Measurements from ENCODE around the gene MAPK8IP3. TPM values are rescaled to one million over a fixed set of nuclear protein-coding genes. Genes with fewer than 3 reads are reported as not detected.

The MAPK8IP3 gene
- total RNA-seq, 4 donors from 2014 or later = 78.1 to 456 (median 193) TPM

DNA sequence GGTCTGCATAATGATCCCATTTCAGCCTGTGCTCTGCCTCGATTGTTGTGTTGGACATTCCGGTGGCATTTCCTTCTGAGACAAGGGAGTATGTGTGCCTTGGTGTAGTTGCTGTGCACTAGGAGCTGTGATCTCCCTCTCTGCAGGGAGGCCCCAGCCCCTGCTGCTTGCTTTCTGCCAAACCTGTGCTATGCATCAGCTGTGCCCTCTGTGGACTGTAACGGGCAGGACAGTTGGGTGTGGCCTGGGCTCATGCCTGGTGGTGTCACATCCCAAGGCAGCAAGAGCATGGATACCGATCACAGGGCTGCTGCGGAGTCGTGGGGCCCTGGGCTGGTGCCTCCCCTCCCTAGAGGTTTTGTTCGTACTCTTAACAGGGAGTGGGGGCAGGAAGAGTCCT is 31.7 kb upstream of the MAPK8IP3 start:
- Histone ChIP-seq H3K4me1 (no peaks in the 10 kb centered on the region), H3K36me3 (peaks cover 0 to 65% (median 0%) of the 10 kb centered on the region in 3 donors), H3K4me3 (no peak overlapping the region), H3K27ac (no peak overlapping the region), H3K9me3 (no peaks in the 10 kb centered on the region), H3K27me3 (no peaks in the 10 kb centered on the region)
- DNase-seq = no peak
- TF ChIP-seq, protein P1, sequence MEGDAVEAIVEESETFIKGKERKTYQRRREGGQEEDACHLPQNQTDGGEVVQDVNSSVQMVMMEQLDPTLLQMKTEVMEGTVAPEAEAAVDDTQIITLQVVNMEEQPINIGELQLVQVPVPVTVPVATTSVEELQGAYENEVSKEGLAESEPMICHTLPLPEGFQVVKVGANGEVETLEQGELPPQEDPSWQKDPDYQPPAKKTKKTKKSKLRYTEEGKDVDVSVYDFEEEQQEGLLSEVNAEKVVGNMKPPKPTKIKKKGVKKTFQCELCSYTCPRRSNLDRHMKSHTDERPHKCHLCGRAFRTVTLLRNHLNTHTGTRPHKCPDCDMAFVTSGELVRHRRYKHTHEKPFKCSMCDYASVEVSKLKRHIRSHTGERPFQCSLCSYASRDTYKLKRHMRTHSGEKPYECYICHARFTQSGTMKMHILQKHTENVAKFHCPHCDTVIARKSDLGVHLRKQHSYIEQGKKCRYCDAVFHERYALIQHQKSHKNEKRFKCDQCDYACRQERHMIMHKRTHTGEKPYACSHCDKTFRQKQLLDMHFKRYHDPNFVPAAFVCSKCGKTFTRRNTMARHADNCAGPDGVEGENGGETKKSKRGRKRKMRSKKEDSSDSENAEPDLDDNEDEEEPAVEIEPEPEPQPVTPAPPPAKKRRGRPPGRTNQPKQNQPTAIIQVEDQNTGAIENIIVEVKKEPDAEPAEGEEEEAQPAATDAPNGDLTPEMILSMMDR (IDR thresholded peaks at IDR 0.05) = no peak
- no peak for TF ChIP-seq POLR2A (IDR thresholded peaks at IDR 0.05)

DNA sequence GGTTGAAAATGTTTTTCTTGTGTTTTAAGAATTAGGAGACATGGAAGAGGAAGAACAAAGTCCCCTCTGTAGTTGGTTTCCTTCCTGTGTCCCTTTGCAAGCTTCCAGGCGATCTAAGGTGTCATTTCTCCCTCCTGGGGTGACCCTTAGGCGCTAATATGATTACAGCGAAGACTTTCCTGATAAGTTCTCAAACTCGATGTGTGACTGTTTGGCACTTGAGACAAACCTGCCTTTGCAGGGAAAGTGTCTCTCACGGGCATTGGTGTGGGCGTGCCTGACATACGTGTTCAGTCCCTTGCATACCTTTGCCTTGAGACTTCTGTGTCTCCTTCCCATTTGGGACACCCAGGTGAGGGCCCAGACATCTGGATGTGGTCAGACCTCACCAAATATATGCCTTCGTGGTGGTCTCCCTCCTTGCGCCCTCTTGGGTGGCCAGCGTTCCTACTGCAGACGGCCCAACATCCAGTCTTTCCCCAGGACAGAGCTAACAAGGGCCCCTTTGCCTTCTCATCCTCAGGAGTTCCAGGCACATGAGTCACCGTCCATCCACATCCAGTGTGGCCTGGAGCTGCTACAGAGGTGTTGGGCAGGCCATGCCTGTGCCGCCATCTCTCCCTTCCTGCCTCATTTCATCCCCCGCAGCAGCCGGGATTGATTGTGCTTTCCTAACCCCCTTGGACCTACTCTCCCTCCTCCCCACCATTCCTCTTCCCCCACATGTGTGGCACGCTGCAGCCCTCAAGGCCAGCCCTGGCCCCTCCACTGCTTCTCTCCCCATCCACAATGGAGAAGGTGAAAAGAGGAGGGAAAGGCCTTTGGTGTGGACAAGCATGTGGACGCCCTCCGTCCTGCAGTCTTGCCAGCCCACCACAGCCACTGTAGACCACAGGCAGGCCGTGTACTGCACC is 31.0 kb upstream of the MAPK8IP3 start:
- H3K4me1 ChIP-seq = no peaks in the 10 kb centered on the region
- H3K36me3 ChIP-seq = peaks cover 0 to 58% (median 0%) of the 10 kb centered on the region in 3 donors
- no peak overlapping the region for H3K4me3 ChIP-seq
- no peak for DNase-seq
- no peak overlapping the region for H3K27ac ChIP-seq
- H3K9me3 ChIP-seq = no peaks in the 10 kb centered on the region
- no peak for TF ChIP-seq POLR2A (IDR thresholded peaks at IDR 0.05)
- TF ChIP-seq, protein P1 (IDR thresholded peaks at IDR 0.05) = no peak
- H3K27me3 ChIP-seq = no peaks in the 10 kb centered on the region

DNA sequence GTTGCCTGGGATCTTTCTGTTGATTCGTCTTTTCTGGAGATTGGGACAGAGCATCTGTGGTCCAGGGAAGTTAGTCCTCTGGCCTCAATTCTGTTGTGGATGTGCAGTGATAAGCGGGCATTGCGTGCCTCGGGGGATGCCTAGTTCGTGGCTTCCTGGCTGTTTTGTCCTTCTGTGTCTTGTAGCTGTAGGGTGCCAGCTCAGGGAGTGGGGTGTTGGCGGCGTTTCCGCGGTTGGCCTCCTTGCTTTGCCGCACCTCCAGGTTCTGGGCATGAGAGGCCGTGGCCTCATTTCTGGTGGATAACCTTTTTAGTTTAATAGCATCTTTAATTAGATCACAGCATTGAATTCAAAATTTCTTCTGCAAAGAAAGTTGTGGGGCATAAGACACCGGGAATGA is 29.3 kb upstream of the MAPK8IP3 start:
- peaks cover 0 to 42% (median 0%) of the 10 kb centered on the region in 3 donors for H3K36me3 ChIP-seq
- TF ChIP-seq, protein P1 (IDR thresholded peaks at IDR 0.05) = no peak
- no peak for TF ChIP-seq POLR2A (IDR thresholded peaks at IDR 0.05)

DNA sequence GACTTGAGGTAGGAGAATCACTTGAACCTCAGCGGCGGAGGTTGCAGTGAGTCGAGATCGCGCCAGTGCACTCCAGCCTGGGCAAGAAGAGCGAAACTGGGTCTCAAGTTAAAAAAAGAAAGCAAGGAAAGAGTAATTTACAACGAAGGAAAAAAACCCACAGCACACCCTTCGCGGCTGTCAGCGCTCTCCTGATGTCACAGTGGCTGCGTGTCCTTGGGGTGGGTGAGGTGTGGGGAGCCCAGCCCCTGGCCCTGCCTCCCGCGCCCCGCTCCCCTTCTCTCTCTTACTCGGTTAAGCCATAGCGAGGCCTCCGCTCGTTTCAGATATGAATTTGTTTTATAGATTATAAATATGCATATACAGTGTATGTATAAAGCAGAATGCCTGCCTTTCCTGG is 28.7 kb upstream of the MAPK8IP3 start:
- Histone ChIP-seq H3K36me3 (peaks cover 0 to 35% (median 0%) of the 10 kb centered on the region in 3 donors), H3K27ac (peak overlapping the region in 1 of 4 donors; percentile 78), H3K4me3 (peak overlapping the region in 2 of 4 donors; percentile 87 to 96), H3K9me3 (no peaks in the 10 kb centered on the region), H3K27me3 (no peaks in the 10 kb centered on the region), H3K4me1 (no peaks in the 10 kb centered on the region)
- no peak for DNase-seq
- TF ChIP-seq, protein P1 (IDR thresholded peaks at IDR 0.05) = no peak
- TF ChIP-seq POLR2A (IDR thresholded peaks at IDR 0.05) = no peak

More for the DNA sequence above, 29.3 kb upstream of the MAPK8IP3 start:
- Histone ChIP-seq H3K4me1 (no peaks in the 10 kb centered on the region), H3K27ac (no peak overlapping the region), H3K27me3 (no peaks in the 10 kb centered on the region), H3K9me3 (no peaks in the 10 kb centered on the region), H3K4me3 (no peak overlapping the region)
- no peak for DNase-seq

DNA sequence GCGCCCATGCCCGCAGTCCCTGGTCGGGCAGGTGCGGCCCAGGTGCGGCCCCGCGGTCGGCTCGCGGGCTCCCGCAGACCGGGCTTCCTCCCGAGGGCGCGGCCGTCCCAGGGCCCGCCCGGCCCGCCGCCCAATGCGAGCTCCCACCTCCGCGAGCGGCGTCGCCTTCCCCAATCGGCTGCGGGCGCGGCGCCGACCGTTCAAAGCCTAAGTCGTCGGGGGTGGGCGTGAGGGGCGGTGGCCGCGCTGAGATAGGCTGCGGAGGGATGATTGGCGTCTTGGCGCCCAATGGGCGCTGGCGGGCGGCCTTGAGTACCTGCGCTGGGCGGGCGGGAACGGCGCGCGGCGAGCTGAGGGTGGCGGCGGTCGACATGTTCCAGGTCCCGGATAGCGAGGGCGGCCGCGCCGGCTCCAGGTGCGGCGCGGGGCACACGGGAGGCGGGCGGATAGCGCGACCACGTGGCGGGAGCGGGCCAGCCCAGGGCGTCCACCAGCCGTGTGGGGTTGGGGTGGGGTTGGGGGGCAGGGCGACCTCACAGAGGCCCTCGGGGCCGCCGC is 28.0 kb upstream of the MAPK8IP3 start, which contains the start of gene JPT2:
Gene JPT2 (plus strand): TSS at position 338 of the 558 bp plus-strand sequence. CDS start 34 bp downstream, at position 372.
- Histone ChIP-seq H3K9me3 (no peaks in the 10 kb centered on the region), H3K27ac (peak within 1 kb of the TSS; percentile 75 to 80 (median 77)), H3K4me3 (peak within 1 kb of the TSS; percentile 87 to 96 (median 92)), H3K36me3 (peaks cover 0 to 30% (median 0%) of the 10 kb centered on the region in 3 donors), H3K27me3 (no peaks in the 10 kb centered on the region), H3K4me1 (no peaks in the 10 kb centered on the region)
- DNase-seq = peak; percentile 97 to 99 (median 99)
- peak in 1 of 2 donors; percentile 38 for TF ChIP-seq POLR2A (IDR thresholded peaks at IDR 0.05)
- TF ChIP-seq, protein P1 (IDR thresholded peaks at IDR 0.05) = no peak

Data from Peyer's patch (tissue), 4 donors.